Skeletal muscle tissue (tissue), 4 donors: ENCODE measurements around the gene TCERG1L. TPM values are rescaled to one million over a fixed set of nuclear protein-coding genes. Genes with fewer than 3 reads are reported as not detected.

Experiments used
- H3K27ac ChIP-seq: one replicate; pipeline ENCODE4 v1.7.0; 2013; ENCODE audit warnings: mild to moderate bottlenecking, low read depth, low read length, inconsistent platforms
- H3K27me3 ChIP-seq, 3 donors: one replicate each; pipeline ENCODE4 v1.7.0; 2013; ENCODE audit warnings: low read length in 3 of 3; ENCODE audit not compliant: control insufficient read depth in 3 of 3, insufficient read depth in 3 of 3
- H3K36me3 ChIP-seq, 3 donors: one replicate each; pipeline ENCODE4 v1.7.0; 2013; ENCODE audit warnings: low read length in 3 of 3; ENCODE audit not compliant: control insufficient read depth in 3 of 3, insufficient read depth in 3 of 3
- H3K4me1 ChIP-seq, 3 donors: one replicate each; pipeline ENCODE4 v1.7.0; 2013; ENCODE audit warnings: low read length in 3 of 3, mild to moderate bottlenecking in 3 of 3; ENCODE audit not compliant: control insufficient read depth in 3 of 3, insufficient read depth in 3 of 3
- H3K4me3 ChIP-seq, 3 donors: one replicate each; pipeline ENCODE4 v1.7.0; 2013; ENCODE audit warnings: low read length in 3 of 3
- H3K9ac ChIP-seq, 3 donors: one replicate each; pipeline ENCODE4 v1.7.0; 2013; ENCODE audit warnings: low read length in 3 of 3, mild to moderate bottlenecking in 3 of 3, moderate library complexity in 2 of 3, low read depth in 1 of 3
- H3K9me3 ChIP-seq, 3 donors: one replicate each; pipeline ENCODE4 v1.7.0; 2013; ENCODE audit warnings: low read length in 3 of 3; ENCODE audit not compliant: control insufficient read depth in 3 of 3
- total RNA-seq: library from RNA; depleted of rRNA; stranded (reverse); fragments of >200 nt; gene quantifications from one replicate; pipeline ENCODE4 v1.2.3, GENCODE V29; 2014
- donor health status: Osteomylitis.

The TCERG1L gene
- total RNA-seq = not detected

GRCh38 chr10:131311661-131312477, at the start of gene TCERG1L:
TCERG1L (minus strand) TSS chr10:131311721; CDS start chr10:131311635, 86 bp downstream.
- no peak within 1 kb of the TSS for H3K4me3 ChIP-seq
- H3K27me3 ChIP-seq = peaks cover 31 to 64% (median 35%) of the 10 kb centered on the region in 3 donors
- no peaks in the 10 kb centered on the region for H3K9me3 ChIP-seq
- H3K36me3 ChIP-seq = no peaks in the 10 kb centered on the region
- H3K9ac ChIP-seq = no peak within 1 kb of the TSS
- no peaks in the 10 kb centered on the region for H3K4me1 ChIP-seq
- H3K27ac ChIP-seq = no peak within 1 kb of the TSS

DNA sequence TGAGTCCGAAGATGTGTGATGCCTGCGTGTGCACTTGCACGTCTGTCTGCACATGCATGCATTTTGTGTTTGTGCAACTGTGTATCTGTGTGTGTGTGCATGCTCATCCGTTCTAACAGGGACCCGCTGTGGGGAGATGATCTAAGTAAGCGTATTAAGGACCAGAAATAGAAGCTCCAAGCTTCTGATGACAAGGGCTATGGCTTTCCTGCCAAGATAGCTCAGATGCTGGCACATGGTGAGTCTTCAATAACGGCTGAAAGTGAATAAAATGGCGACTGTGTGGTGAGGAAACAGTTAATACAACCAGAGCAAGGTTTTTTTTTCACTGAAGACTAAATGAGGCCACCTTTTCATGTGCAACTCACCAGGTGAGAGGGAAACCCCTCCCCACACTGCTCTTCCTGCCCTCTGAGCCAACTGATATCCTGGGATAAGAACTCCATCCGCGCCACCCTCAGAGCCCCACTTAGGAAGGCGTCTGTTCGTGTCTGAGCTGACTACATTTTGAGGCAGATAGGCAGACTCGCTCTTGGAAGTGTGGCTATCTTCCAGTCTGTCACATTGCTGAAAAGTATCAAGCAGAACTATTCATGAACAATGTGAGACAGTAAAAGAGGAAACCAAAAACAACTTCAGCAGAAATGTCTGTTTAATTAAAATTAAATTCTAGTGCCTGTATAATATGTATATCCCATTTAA, 47.4 kb upstream of the TCERG1L start:
- Histone ChIP-seq H3K27ac (no peak overlapping the region), H3K4me3 (no peak overlapping the region), H3K4me1 (no peaks in the 10 kb centered on the region), H3K27me3 (peaks cover 0 to 14% (median 3%) of the 10 kb centered on the region in 3 donors), H3K36me3 (no peaks in the 10 kb centered on the region), H3K9me3 (no peaks in the 10 kb centered on the region), H3K9ac (no peak overlapping the region)

GRCh38 chr10:131356442-131356841, 44.9 kb upstream of the TCERG1L start:
- H3K9ac ChIP-seq = no peak overlapping the region
- H3K27ac ChIP-seq = no peak overlapping the region
- no peaks in the 10 kb centered on the region for H3K4me1 ChIP-seq

DNA sequence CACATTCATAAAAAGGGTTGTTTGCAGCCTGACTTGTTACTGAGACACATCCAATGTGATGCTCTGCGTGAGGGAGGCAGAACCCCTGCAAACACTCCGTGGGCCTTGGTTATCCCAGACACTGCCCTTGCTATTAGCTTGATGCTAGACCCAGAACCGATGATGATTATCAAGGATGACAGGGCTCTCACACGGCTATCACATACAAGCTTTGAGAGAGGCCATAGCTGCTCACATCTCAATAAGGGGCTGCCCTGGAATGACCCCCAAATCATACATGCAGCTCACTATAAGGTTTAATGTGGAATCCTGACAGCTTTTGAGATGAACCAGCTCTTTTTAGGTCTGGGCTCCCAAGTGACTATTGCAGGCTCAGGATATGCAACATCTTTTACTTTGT, 44.4 kb upstream of the TCERG1L start:
- H3K9ac ChIP-seq = no peak overlapping the region
- H3K4me1 ChIP-seq = no peaks in the 10 kb centered on the region
- no peaks in the 10 kb centered on the region for H3K36me3 ChIP-seq
- H3K4me3 ChIP-seq = no peak overlapping the region
- H3K27ac ChIP-seq = no peak overlapping the region
- H3K9me3 ChIP-seq = no peaks in the 10 kb centered on the region
- peaks cover 0 to 17% (median 0%) of the 10 kb centered on the region in 3 donors for H3K27me3 ChIP-seq

More at GRCh38 chr10:131356442-131356841, 44.9 kb upstream of the TCERG1L start:
- no peak overlapping the region for H3K4me3 ChIP-seq
- H3K27me3 ChIP-seq = peaks cover 0 to 14% (median 0%) of the 10 kb centered on the region in 3 donors
- no peaks in the 10 kb centered on the region for H3K36me3 ChIP-seq
- H3K9me3 ChIP-seq = no peaks in the 10 kb centered on the region

DNA sequence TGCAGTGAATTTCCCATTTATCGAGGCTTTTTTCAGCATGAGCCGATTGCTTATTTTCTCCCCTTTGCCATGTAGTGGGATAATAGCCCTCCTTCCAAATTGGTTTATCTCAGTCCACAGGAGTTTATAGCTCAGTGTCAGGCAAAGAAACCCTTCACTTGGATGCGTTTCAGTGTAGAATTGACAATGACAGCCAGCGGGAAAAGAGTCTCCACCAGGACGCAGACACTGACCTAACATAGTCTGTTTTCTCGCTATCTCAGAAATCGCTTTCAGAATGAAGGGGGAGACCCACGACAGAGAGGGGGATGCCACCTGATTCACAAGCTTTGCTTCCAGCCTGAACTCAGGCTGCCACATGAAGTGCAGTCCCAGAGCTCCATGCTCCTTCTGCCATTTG, 43.5 kb upstream of the TCERG1L start:
- no peaks in the 10 kb centered on the region for H3K9me3 ChIP-seq
- H3K36me3 ChIP-seq = no peaks in the 10 kb centered on the region
- no peaks in the 10 kb centered on the region for H3K4me1 ChIP-seq
- no peak overlapping the region for H3K27ac ChIP-seq
- no peak overlapping the region for H3K9ac ChIP-seq
- no peak overlapping the region for H3K4me3 ChIP-seq
- peaks cover 0 to 21% (median under 1%) of the 10 kb centered on the region in 3 donors for H3K27me3 ChIP-seq

- no peaks in the 10 kb centered on the region for H3K36me3 ChIP-seq
- no peak overlapping the region for H3K9ac ChIP-seq
- no peak overlapping the region for H3K4me3 ChIP-seq
- no peaks in the 10 kb centered on the region for H3K9me3 ChIP-seq
- no peaks in the 10 kb centered on the region for H3K4me1 ChIP-seq
- peaks cover 6 to 28% (median 8%) of the 10 kb centered on the region in 3 donors for H3K27me3 ChIP-seq
- H3K27ac ChIP-seq = no peak overlapping the region
Observed at GRCh38 chr10:131354380-131354779, 42.9 kb upstream of the TCERG1L start.

GRCh38 chr10:131352765-131353290, 41.3 kb upstream of the TCERG1L start:
- H3K27ac ChIP-seq = no peak overlapping the region
- no peak overlapping the region for H3K4me3 ChIP-seq
- H3K36me3 ChIP-seq = no peaks in the 10 kb centered on the region
- H3K9ac ChIP-seq = no peak overlapping the region
- H3K27me3 ChIP-seq = peaks cover 10 to 33% (median 11%) of the 10 kb centered on the region in 3 donors
- peaks cover 0 to 2% (median 0%) of the 10 kb centered on the region in 3 donors for H3K9me3 ChIP-seq
- H3K4me1 ChIP-seq = no peaks in the 10 kb centered on the region

- Histone ChIP-seq H3K27me3 (peaks cover 10 to 33% (median 11%) of the 10 kb centered on the region in 3 donors), H3K9me3 (peaks cover 0 to 2% (median 0%) of the 10 kb centered on the region in 3 donors), H3K9ac (no peak overlapping the region), H3K27ac (no peak overlapping the region), H3K4me3 (no peak overlapping the region), H3K36me3 (no peaks in the 10 kb centered on the region), H3K4me1 (no peaks in the 10 kb centered on the region)
Observed at GRCh38 chr10:131350660-131351059, 39.1 kb upstream of the TCERG1L start.

- Histone ChIP-seq H3K9me3 (peaks cover 0 to 2% (median 0%) of the 10 kb centered on the region in 3 donors), H3K27me3 (peaks cover 10 to 33% (median 11%) of the 10 kb centered on the region in 3 donors), H3K27ac (no peak overlapping the region), H3K36me3 (no peaks in the 10 kb centered on the region), H3K4me1 (no peaks in the 10 kb centered on the region), H3K4me3 (no peak overlapping the region), H3K9ac (no peak overlapping the region)
Observed at GRCh38 chr10:131350245-131350644, 38.7 kb upstream of the TCERG1L start.

DNA sequence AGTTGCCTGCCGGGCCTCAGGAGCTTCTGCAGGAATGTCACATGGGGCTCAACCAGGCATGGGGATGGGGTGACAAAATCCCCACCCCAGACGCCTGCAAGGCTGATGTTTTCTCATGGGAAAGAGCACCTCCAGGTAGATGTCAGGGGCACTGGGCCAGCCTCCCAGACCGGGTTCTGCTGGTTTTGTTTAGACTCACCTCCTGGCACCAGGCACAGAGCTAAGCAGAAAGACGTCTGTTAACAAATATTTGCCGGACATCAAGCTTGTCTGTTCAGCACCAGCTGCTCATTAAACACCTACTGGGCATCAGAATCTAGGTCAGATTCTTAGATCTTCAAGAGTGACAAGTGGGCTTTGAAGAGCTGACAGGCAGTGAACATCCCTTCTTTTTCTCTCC, 34.9 kb upstream of the TCERG1L start:
- Histone ChIP-seq H3K36me3 (no peaks in the 10 kb centered on the region), H3K4me3 (no peak overlapping the region), H3K27me3 (peaks cover 10 to 33% (median 14%) of the 10 kb centered on the region in 3 donors), H3K4me1 (no peaks in the 10 kb centered on the region), H3K9me3 (peaks cover 0 to 2% (median 0%) of the 10 kb centered on the region in 3 donors), H3K9ac (no peak overlapping the region), H3K27ac (no peak overlapping the region)
